NCI-H1105 treated with DMSO at 0.1 percent for 48 hours (cell line): ENCODE data around the gene TUBB3.
"Not testable (repeated sequence)": the region's sequence is repeated elsewhere in the genome, so short reads cannot be mapped to it uniquely, and the experiment has no call there.

Experiments
- DNase-seq: peaks from one replicate; lab custom pipeline; 2025; lab: John Stamatoyannopoulos, UW

The TUBB3 gene

GRCh38 chr16:89902980-89903379 is 20.2 kb upstream of the TUBB3 start:
- DNase-seq, result no peak

- no peak for DNase-seq
These were observed 19.1 kb upstream of the TUBB3 start for GRCh38 chr16:89903908-89904515.

GRCh38 chr16:89904606-89905510 is 18.3 kb upstream of the TUBB3 start:
- no peak for DNase-seq

GRCh38 chr16:89905511-89906139 is 17.5 kb upstream of the TUBB3 start:
- DNase-seq, result no peak

DNA sequence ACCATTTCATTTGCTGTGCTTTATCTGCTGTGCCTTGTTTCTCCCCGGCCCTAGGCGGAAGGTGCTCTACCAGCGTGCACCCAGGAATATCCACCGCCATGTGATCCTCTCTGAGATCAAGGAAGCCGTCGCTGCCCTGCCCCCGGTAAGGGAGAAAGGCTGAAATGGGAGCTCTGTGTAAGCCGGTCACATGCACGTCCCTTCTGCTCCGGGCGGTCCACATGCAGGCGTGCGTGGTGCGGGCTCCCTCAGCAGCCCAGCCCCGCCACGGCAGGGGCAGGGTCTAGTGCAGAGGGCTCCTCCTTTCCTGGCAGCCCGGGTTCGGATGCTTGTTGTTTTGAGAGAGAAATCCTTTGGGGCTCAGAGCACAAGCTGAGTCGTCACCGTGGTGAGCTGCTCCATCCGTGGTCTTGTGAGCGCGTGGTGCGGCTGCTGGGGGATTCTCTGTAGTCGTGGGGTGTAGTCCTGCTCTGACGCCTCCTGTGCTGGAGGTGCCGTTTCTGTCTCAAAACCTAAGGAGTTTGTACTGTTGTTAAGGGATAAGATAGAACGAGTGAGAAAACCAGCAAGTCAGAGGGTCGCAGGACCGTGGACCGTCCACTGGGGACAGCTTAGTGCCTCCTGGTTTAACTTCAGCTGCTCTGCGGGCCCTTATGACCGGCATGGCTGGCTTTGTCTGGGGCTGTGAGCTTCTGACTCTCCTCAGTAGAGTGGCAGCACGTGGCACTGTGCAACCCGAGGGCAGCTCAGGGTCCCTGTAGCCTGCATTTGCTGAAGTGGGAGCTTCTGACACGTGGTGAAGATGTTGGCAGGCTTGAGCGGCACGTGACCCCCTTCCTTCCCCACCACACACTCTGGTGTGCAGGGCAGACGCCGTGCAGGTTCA is 16.8 kb upstream of the TUBB3 start:
- DNase-seq, result no peak

- no peak for DNase-seq
These were observed 15.9 kb upstream of the TUBB3 start for GRCh38 chr16:89907055-89907814.

- no peak for DNase-seq
These were observed 14.9 kb upstream of the TUBB3 start for GRCh38 chr16:89908236-89908635.

GRCh38 chr16:89909777-89910716 is 13.1 kb upstream of the TUBB3 start:
- peak; percentile 11 for DNase-seq

DNA sequence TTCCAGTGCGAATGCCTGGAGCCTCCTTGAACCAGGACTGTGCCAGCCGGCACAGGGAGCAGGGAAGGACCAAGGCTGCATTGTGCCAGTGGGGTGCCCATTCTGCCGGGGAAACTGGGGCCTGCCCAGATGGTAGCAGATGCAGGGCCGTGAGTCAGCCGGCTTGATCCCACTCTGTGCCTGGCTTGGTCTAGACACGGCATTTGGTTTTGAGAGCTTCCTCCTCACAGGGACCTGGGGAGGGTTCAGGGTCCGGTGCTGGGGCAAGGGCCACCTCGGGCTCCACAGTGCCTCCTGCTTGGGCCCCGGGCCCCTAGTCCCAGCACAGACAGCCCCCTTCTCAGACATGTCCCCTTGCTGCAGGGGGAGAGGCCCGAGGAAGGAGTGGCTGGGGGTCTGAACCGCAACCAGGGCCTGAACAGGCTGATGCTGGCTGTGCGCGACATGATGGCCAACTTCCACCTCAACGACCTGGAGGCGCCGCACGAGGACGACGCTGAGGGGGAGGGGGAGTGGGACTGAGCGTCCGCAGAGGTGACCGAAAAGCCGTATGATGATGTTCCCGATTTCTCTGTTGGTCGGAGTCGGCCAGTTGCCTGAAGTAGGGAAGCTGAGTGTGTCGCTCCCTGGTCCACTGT is 12.3 kb upstream of the TUBB3 start:
- no peak for DNase-seq

GRCh38 chr16:89911375-89911774 is 11.8 kb upstream of the TUBB3 start:
- no peak for DNase-seq

DNA sequence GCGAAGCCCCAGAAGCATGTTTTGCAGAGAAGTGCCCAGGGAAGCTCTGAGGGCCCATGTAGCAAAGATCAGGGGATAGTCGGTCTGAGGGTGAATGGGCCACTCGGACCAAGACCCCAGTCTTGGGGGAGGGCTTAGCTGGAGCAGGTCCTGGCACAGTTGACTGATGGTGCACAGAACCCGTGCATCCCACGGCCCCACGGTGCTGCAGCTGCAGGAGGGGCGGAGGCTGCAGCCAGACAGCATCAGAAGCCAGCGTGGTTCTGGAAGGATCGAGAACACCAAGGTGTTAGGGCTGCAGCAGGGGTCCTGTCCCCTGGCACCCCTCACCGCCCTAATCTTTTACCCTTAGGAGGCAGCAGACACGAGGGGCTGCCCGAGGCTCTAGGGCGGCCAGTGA is 11.0 kb upstream of the TUBB3 start:
- DNase-seq, result no peak

DNA sequence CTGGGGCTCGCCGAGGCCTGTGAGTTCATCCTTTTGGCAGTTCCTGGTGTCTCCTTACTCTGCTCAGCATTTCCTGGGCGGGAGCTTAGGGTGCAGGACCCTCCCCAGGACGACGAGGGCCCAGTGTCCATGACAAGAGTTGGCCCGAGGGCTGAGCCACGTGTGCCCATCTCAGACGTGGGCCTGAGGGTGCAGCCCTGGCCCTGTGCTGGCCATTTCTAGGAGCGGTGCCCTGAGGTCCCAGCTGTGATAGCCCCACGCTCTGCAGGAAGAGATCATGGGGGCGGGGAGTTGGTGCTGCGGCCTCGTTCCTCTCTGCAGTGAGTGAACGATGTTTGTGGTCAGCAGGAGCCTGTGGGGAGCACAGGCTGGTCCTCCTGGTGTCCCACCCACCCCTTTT is 10.5 kb upstream of the TUBB3 start:
- DNase-seq, result no peak

- DNase-seq, result no peak
These were observed 9.4 kb upstream of the TUBB3 start for GRCh38 chr16:89913408-89914387.

DNA sequence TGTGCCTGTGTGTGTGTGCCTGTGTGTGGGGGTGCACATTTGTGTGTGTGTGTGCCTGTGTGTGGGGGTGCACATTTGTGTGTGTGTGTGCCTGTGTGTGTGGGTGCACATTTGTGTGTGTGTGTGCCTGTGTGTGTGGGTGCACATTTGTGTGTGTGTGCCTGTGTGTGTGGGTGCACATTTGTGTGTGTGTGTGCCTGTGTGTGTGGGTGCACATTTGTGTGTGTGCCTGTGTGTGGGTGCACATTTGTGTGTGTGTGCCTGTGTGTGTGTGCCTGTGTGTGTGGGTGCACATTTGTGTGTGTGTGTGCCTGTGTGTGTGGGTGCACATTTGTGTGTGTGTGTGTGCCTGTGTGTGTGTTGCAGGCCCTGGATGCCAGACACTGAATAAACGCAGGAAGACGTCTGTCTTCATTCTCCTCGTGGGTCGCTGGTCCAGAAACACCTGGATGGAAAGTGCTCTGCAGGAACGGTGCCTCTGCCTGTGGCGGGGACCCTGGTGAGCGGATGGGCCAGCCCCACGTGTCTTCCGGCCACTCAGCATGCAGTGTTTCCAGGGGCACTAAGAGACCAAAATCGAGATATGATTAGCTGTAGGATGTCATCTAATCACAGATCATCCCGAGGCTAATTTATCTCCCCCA is 8.4 kb upstream of the TUBB3 start:
- not testable (repeated sequence) for DNase-seq

DNA sequence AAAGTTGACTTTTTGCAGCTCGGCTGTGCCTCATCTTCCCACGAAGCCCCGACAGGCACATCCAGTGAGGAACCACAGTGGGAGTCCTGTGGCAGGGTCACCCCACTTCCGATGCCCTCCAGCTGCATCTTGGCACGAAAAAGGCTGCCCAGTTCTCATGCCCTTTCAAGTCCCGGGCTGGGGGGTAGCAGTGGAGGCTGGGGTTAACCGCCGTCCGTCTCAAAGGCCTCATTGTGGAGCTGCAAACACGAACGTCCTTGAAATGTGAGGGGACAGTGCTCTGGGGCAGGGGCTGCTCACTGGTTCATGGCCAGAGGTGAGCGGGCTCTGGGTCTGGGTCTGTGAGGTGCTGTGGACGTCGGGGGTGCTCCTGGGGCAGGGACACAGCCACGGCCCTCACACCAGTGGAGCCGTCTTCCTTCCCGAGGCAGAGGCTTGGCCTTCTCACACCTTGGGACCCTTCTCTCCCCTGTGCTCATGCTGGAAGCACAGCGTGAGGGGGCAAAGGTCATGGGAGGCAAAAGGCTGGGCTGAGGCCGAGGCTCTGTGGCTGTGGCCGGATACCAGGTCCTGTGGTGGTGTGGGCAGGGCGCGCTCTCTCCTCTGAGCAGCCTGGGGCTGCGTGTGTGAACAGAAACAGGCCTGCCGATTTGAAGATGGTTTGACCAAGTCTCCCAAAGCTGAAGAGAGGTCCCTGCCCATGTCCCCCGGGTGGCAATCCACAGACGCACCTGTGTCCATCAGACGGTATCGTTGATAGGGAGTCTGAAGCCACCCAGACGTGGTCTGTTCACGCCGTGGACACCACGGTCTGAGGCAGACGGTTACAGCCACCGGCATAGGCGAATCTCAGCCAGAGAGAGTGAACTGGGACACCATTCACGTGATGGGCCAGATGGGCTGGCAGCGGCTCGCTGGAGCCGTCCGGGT is 7.6 kb upstream of the TUBB3 start:
- DNase-seq, result no peak

GRCh38 chr16:89917773-89918452 is 5.2 kb upstream of the TUBB3 start:
- DNase-seq, result peak; percentile 60
